Stimulated activated CD4-positive, alpha-beta T cell treated with anti-CD3 and anti-CD28 coated beads, TNF-alpha, amount 100 ng/mL, for 24 hours (primary cell): ENCODE data around the gene GOLGB1.
"Not testable (repeated sequence)": the region's sequence is repeated elsewhere in the genome, so short reads cannot be mapped to it uniquely, and the experiment has no call there.

Experiments used
- DNase-seq, 3 experiments: peaks; one replicate each; pipeline ENCODE4 v3.0.0-alpha.2; 2020; ENCODE audit warnings: low read depth in 3 of 3

Gene GOLGB1

GRCh38 chr3:121749276-121750086 lies at the start of gene GOLGB1:
GOLGB1 (minus strand) TSS chr3:121749741; CDS start chr3:121730971, 18,770 bp downstream.
- DNase-seq, result peak; percentile 84 to 93 (median 91)

DNA sequence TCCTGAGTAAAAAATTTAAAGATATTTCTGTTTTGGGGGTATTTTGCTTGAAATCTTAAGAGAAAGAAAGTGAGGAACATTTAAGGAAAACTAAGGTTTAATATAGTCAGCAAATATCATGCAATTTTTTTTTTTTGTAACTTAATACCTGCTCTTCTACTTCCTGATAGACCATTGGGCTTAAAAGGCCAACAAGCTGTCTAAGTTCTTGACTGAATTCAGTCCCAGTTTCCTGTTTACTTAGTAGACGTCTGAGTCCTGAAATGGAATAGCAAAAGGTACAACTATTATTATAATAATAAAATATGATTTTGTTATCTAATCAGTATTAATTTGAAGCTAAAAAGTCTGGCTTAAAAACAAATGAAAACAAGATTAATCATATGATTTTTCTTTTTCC lies 47.4 kb upstream of the GOLGB1 start:
- no peak for DNase-seq

DNA sequence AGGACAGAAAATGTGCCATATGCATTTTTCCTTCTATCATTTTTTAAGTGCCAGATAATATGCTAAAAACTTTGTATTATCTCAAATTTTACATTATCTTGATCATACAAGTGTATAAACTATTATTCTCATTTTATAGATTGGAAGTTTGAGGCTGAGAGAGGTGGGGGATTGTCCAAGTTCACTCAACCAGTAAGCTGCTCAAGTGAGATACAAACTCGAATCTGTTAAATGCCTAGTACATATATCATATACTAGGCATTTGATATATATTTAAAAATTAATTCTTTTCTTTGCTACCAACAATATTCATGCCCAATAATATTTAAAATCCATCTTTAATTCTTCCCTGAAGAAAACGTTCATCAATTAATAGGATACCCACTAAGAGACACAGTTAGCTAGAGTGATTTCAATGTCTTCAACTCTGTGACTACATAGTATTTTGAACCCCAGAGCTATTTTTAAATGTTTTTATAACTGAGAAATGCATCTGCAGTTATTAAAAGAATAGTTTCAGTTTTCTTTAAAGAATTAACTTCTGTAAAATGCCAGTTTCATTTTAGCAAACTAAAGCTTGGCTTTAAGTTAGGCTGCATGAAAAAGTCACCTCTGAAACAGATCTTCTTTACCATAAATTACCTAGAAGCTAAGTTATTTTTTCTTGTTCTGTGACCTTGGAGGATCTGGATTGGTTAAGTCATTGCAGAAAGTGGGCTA lies 44.9 kb upstream of the GOLGB1 start:
- no peak for DNase-seq

DNA sequence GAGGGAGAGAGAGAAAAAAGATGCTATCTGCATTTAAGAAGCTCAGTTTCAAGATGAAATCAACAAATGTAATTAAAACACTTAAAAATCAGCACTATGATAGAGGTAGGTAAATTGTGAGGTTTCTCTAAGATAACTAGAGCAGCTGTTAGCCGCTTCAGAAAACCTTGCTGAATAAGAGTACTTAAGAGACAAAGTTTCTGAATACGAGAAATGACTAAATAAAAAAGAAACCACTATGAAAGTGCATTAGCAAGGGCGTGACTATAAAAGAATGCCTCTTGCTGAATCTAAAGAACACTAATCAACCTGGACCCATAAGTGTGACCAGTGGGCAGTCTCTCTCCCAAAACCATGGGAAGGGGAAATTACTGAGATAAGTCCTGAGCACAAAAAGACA lies 43.5 kb upstream of the GOLGB1 start:
- DNase-seq, result no peak

- no peak for DNase-seq
Observed at GRCh38 chr3:121786485-121786884, 36.9 kb upstream of the GOLGB1 start.

DNA sequence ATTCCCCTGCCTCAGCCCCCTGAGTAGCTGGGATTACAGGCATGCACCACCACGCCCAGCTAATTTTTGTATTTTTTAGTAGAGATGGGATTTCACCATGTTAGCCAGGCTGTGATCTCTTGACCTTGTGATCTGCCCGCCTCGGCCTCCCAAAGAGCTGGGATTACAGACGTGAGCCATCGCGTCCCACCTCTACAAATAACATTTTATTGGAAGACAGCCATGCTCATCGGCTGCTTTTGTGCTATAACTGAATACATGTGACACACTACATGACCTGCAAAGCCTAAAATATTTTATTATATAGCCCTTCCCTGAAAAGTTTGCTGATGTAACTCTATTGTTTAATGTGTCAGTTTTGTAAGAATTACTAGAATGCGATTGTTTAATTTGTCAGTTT lies 33.2 kb upstream of the GOLGB1 start:
- not testable (repeated sequence) for DNase-seq

GRCh38 chr3:121781611-121782010 lies 32.1 kb upstream of the GOLGB1 start:
- DNase-seq, result no peak

DNA sequence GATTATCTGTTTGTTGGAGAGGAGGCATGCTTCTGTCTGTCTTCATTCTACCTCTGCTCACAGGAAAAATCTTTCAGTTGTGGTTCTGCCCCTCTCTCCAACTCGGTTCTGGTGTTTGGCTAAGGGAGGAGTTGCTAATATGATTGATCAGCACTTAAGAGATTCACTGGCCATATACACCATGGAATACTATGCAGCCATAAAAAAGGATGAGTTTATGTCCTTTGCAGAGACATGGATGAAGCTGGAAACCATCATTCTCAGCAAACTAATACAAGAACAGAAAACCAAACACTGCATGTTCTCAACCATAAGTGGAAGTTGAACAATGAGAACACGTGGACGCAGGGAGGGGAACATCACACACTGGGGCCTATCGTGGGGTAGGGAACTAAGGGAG lies 25.6 kb upstream of the GOLGB1 start:
- DNase-seq, result not testable (repeated sequence)

GRCh38 chr3:121769246-121769645 lies 19.7 kb upstream of the GOLGB1 start:
- DNase-seq, result no peak

GRCh38 chr3:121768452-121768851 lies 18.9 kb upstream of the GOLGB1 start:
- DNase-seq, result no peak

GRCh38 chr3:121759541-121760202 lies 10.1 kb upstream of the GOLGB1 start:
- DNase-seq, result no peak

DNA sequence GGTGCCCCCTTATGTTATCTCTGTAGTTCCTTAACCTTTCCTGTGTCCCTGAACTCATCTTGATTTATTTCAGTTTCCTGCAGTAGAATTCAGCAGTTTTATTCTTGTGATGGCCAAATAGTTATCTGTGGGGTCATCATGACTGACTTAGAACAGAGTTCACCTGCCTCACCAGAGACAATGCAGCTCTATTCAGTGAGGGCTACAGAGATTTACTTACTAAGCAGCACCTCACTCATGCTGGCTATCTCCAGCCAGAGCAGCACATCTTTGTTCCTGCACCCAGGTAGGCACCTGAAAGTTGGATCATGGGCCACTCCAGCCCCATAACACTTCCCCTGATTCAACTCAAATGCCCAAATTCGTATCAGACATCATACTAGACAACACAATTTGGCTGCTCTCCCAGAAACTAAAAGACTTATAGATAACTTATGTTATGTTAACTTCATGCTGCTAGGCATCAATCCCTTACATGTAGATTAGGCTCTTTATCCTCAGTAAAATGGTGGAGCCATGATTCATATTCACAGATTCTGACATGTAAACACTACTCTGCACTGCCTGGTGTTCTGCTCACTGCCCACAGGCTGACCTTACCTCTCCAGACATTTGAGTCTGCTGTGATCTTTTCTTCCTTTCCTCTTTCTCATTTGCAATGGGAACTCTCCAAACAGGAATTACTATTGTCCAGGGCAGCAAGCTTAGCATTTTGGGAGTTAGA lies 9.3 kb upstream of the GOLGB1 start:
- no peak for DNase-seq

- DNase-seq, result no peak
Observed at GRCh38 chr3:121757812-121758545, 8.4 kb upstream of the GOLGB1 start.

GRCh38 chr3:121757087-121757811 lies 7.7 kb upstream of the GOLGB1 start:
- DNase-seq, result no peak

DNA sequence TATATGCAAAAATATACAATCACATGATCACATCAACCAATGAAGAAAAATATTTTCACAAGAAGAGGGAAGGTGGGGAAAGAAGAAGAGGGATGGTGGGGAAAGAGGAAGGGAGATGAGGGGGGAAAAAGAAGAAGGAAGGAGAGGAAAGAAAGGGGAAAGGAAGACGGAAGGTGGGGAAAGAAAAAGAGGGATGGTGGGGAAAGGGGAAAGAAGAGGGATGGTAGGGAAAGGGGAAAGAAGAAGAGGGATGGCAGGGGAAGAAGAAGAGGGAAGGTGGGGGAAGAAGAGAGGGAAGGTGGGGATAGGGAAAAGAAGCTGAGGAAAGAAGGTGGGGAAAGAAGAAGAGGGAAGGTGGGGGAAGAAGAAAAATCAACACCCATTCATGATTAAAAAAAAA lies 3.2 kb upstream of the GOLGB1 start:
- DNase-seq, result no peak

DNA sequence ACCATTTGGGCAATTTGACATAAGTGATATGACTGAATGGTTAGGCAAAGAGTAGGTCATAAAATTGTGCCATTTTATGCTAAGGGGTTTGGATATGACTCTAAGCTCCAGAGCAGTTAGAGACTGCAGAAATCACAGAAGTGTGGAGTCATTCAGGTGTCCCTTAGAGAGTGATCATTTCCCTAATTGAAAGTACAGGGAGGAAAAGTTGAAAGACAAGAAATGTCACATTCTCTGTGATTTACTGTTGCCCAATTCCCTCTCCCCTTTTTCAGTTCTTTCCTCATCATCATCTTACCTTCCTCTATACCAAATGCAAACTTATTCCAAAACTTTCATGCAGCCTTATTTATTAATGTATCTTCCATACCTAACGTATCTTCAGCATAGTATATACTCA lies 2.7 kb upstream of the GOLGB1 start:
- DNase-seq, result no peak

DNA sequence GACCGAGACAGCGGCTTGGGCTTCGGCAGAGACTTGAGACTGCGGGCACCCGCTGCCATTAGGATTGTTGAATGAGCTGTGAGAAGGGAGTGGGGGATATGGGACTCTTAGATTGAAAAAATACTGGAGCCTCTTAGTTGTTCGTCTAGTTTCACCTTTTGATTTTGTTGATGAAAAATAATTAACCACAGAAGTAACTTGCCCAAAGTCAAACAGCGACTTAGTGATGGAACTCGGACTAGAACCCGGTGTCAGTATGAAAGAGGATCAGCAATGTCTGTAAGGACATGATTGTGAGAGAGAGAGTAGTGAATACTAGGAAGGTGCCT lies 510 bp upstream of the GOLGB1 start:
- no peak for DNase-seq

DNA sequence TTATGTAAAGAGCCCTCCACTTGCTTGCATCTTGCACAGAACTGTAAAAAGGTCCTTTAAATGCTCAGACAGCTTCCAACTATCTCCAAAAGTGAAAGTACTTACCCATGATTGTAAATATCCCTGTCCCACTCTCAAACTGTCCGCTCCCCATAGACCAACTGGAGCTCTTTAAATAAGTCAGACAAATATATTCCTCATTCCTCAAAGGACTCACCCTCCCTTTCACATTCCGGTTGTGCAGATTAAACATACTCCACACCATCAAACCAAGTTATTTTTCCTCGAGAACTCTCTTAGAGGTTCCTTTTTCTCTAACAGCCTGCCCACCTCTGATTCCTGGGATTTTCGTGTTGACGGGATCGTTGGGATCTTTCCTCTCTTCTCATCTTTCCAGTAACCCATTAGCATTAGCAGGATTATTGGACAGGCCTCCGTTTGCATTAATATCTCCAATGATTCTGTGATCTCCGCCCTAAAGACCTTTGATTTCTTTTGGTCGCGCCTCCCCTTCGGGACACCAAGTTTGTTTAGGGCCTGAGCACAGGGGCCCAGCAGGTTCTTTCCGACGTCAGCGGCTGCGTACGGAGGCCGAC lies 763 bp downstream of the GOLGB1 start:
- DNase-seq, result no peak

GRCh38 chr3:121747976-121748375 lies 1.6 kb downstream of the GOLGB1 start:
- DNase-seq, result no peak

- DNase-seq, result not testable (repeated sequence)
Observed at GRCh38 chr3:121743106-121743505, 6.4 kb downstream of the GOLGB1 start.
